ENCODE data around the gene SNPH.
"Not testable (repeated sequence)": the region's sequence is repeated elsewhere in the genome, so short reads cannot be mapped to it uniquely, and the experiment has no call there.

The SNPH gene

GRCh38 chr20:1338801-1339200 lies 72.7 kb downstream of the SNPH start:
- no peak for DNase-seq (ENCODE audit: low read depth in 2 of 2)

- DNase-seq (ENCODE audit: low read depth in 2 of 2) = no peak
These were observed 75.6 kb downstream of the SNPH start for GRCh38 chr20:1341561-1342265.

GRCh38 chr20:1343446-1344124 lies 77.5 kb downstream of the SNPH start:
- DNase-seq (ENCODE audit: low read depth in 2 of 2) = not testable (repeated sequence)

GRCh38 chr20:1345030-1345755 lies 79.1 kb downstream of the SNPH start:
- DNase-seq (ENCODE audit: low read depth in 2 of 2) = no peak

- DNase-seq (ENCODE audit: low read depth in 2 of 2) = no peak
These were observed 79.6 kb downstream of the SNPH start for GRCh38 chr20:1345756-1346093.

- DNase-seq (ENCODE audit: low read depth in 2 of 2) = no peak
These were observed 80.3 kb downstream of the SNPH start for GRCh38 chr20:1346315-1346969.

GRCh38 chr20:1353956-1354355 lies 87.9 kb downstream of the SNPH start:
- DNase-seq (ENCODE audit: low read depth in 2 of 2) = no peak

GRCh38 chr20:1357921-1358671 lies 92.0 kb downstream of the SNPH start:
- DNase-seq (ENCODE audit: low read depth in 2 of 2) = peak in 1 of 2 donors; percentile 22

All from activated CD4-positive, alpha-beta T cell treated with anti-CD3 and anti-CD28 coated beads for 24 hours (primary cell).